ENCODE results near the gene UNC5C. TPM values are rescaled to one million over a fixed set of nuclear protein-coding genes. Genes with fewer than 3 reads are reported as not detected.

Gene UNC5C
- total and polyA plus RNA-seq, 5 donors from 2014 or later = 0.01 to 0.13 TPM; not detected in 3

GRCh38 chr4:95446173-95446572 is 102.6 kb downstream of the UNC5C start:
- ATAC-seq (ENCODE audit: low read depth in 2 of 2) = no peak

GRCh38 chr4:95445251-95445650 is 103.5 kb downstream of the UNC5C start:
- H3K36me3 Mint-ChIP-seq = no peaks in the 10 kb centered on the region
- H3K36me3 ChIP-seq (ENCODE audit: control insufficient read depth, insufficient read depth, low read length) = no peaks in the 10 kb centered on the region
- ATAC-seq (ENCODE audit: low read depth in 2 of 2) = no peak
- H3K4me1 ChIP-seq (ENCODE audit: control insufficient read depth, insufficient read depth, low read length, poor library complexity, severe bottlenecking) = no peaks in the 10 kb centered on the region
- no peak overlapping the region for H3K4me3 ChIP-seq (ENCODE audit: low read depth, low read length)
- DNase-seq = no peak
- no peaks in the 10 kb centered on the region for H3K9me3 ChIP-seq (ENCODE audit: control insufficient read depth in 2 of 2, low read length in 2 of 2)
- peaks cover 0 to 1% (median 0%) of the 10 kb centered on the region in 7 donors for H3K9me3 Mint-ChIP-seq
- no peak overlapping the region for H3K4me3 Mint-ChIP-seq
- H3K27ac ChIP-seq (ENCODE audit: insufficient read depth, low read length, poor library complexity, severe bottlenecking) = no peak overlapping the region
- no peaks in the 10 kb centered on the region for H3K27me3 Mint-ChIP-seq
- H3K27me3 ChIP-seq (ENCODE audit: control insufficient read depth, insufficient read depth, low read length) = no peaks in the 10 kb centered on the region
- H3K27ac Mint-ChIP-seq = no peak overlapping the region
- H3K4me1 Mint-ChIP-seq = no peaks in the 10 kb centered on the region

More at GRCh38 chr4:95446173-95446572, 102.6 kb downstream of the UNC5C start:
- H3K9me3 Mint-ChIP-seq = peaks cover 0 to 1% (median 0%) of the 10 kb centered on the region in 7 donors
- H3K36me3 Mint-ChIP-seq = no peaks in the 10 kb centered on the region
- no peaks in the 10 kb centered on the region for H3K4me1 ChIP-seq (ENCODE audit: control insufficient read depth, insufficient read depth, low read length, poor library complexity, severe bottlenecking)
- no peaks in the 10 kb centered on the region for H3K27me3 ChIP-seq (ENCODE audit: control insufficient read depth, insufficient read depth, low read length)
- H3K36me3 ChIP-seq (ENCODE audit: control insufficient read depth, insufficient read depth, low read length) = no peaks in the 10 kb centered on the region
- H3K9me3 ChIP-seq (ENCODE audit: control insufficient read depth in 2 of 2, low read length in 2 of 2) = no peaks in the 10 kb centered on the region
- no peaks in the 10 kb centered on the region for H3K4me1 Mint-ChIP-seq
- H3K27ac Mint-ChIP-seq = no peak overlapping the region
- no peak overlapping the region for H3K27ac ChIP-seq (ENCODE audit: insufficient read depth, low read length, poor library complexity, severe bottlenecking)
- DNase-seq = no peak
- H3K4me3 Mint-ChIP-seq = no peak overlapping the region
- H3K27me3 Mint-ChIP-seq = no peaks in the 10 kb centered on the region
- H3K4me3 ChIP-seq (ENCODE audit: low read depth, low read length) = no peak overlapping the region

DNA sequence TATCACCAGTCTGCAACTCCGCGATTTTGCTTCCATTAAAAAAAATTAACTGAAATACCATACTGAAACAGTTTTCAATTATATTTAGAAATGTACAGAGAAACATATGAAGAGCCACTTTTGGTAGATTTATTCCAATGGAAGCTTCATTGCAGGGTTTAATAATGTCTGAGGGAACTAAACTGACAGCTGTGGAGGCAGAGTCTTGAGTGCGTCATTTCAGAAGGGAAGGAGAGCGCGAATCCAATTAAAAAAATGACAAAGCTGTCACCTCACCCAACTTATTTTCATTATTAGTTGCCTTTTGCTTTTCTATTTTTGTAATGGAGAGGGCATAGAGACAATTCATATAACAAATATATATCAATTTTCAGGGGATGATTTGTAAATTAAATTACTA is 104.0 kb downstream of the UNC5C start:
- H3K4me3 Mint-ChIP-seq = no peak overlapping the region
- no peaks in the 10 kb centered on the region for H3K4me1 ChIP-seq (ENCODE audit: control insufficient read depth, insufficient read depth, low read length, poor library complexity, severe bottlenecking)
- no peaks in the 10 kb centered on the region for H3K36me3 ChIP-seq (ENCODE audit: control insufficient read depth, insufficient read depth, low read length)
- peaks cover 0 to 1% (median 0%) of the 10 kb centered on the region in 7 donors for H3K9me3 Mint-ChIP-seq
- no peak overlapping the region for H3K4me3 ChIP-seq (ENCODE audit: low read depth, low read length)
- H3K36me3 Mint-ChIP-seq = no peaks in the 10 kb centered on the region
- no peak overlapping the region for H3K27ac ChIP-seq (ENCODE audit: insufficient read depth, low read length, poor library complexity, severe bottlenecking)
- H3K27me3 ChIP-seq (ENCODE audit: control insufficient read depth, insufficient read depth, low read length) = no peaks in the 10 kb centered on the region
- no peak overlapping the region for H3K27ac Mint-ChIP-seq
- H3K27me3 Mint-ChIP-seq = no peaks in the 10 kb centered on the region
- no peaks in the 10 kb centered on the region for H3K9me3 ChIP-seq (ENCODE audit: control insufficient read depth in 2 of 2, low read length in 2 of 2)
- ATAC-seq (ENCODE audit: low read depth in 2 of 2) = no peak
- no peak for DNase-seq
- H3K4me1 Mint-ChIP-seq = no peaks in the 10 kb centered on the region

DNA sequence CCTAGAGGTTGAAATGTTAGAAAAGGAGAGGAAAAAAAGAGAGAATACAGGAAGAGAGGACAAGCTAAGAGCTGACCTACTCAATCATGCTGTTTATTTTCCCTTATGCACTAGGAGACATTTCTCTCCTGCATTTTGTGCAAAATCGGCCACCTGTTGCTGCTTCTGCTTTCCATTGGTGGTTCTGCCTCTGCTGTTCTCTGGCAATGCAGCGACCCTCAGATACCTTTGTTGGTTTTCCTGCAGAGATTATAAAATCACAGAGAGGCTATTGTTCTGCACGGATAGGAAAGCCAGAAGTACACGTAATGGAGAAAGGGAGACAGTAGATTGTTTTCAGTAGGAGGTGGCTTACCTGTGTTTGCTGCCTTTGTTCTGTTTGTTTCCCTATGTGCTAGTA is 108.9 kb downstream of the UNC5C start:
- DNase-seq = no peak
- no peak for ATAC-seq (ENCODE audit: low read depth in 2 of 2)
- no peaks in the 10 kb centered on the region for H3K9me3 ChIP-seq (ENCODE audit: control insufficient read depth in 2 of 2, low read length in 2 of 2)
- H3K27ac ChIP-seq (ENCODE audit: insufficient read depth, low read length, poor library complexity, severe bottlenecking) = no peak overlapping the region
- H3K4me1 Mint-ChIP-seq = no peaks in the 10 kb centered on the region
- H3K36me3 Mint-ChIP-seq = no peaks in the 10 kb centered on the region
- no peaks in the 10 kb centered on the region for H3K27me3 ChIP-seq (ENCODE audit: control insufficient read depth, insufficient read depth, low read length)
- H3K4me3 ChIP-seq (ENCODE audit: low read depth, low read length) = no peak overlapping the region
- no peak overlapping the region for H3K27ac Mint-ChIP-seq
- no peaks in the 10 kb centered on the region for H3K4me1 ChIP-seq (ENCODE audit: control insufficient read depth, insufficient read depth, low read length, poor library complexity, severe bottlenecking)
- no peaks in the 10 kb centered on the region for H3K36me3 ChIP-seq (ENCODE audit: control insufficient read depth, insufficient read depth, low read length)
- H3K4me3 Mint-ChIP-seq = no peak overlapping the region
- H3K27me3 Mint-ChIP-seq = no peaks in the 10 kb centered on the region
- H3K9me3 Mint-ChIP-seq = peaks cover 0 to 1% (median 0%) of the 10 kb centered on the region in 7 donors

- Mint-ChIP-seq H3K36me3 (no peaks in the 10 kb centered on the region), H3K27me3 (no peaks in the 10 kb centered on the region), H3K4me3 (no peak overlapping the region), H3K27ac (no peak overlapping the region), H3K9me3 (peaks cover 0 to 1% (median 0%) of the 10 kb centered on the region in 7 donors), H3K4me1 (no peaks in the 10 kb centered on the region)
- H3K4me1 ChIP-seq (ENCODE audit: control insufficient read depth, insufficient read depth, low read length, poor library complexity, severe bottlenecking) = no peaks in the 10 kb centered on the region
- no peak overlapping the region for H3K4me3 ChIP-seq (ENCODE audit: low read depth, low read length)
- no peaks in the 10 kb centered on the region for H3K9me3 ChIP-seq (ENCODE audit: control insufficient read depth in 2 of 2, low read length in 2 of 2)
- no peaks in the 10 kb centered on the region for H3K36me3 ChIP-seq (ENCODE audit: control insufficient read depth, insufficient read depth, low read length)
- no peak for ATAC-seq (ENCODE audit: low read depth in 2 of 2)
- H3K27ac ChIP-seq (ENCODE audit: insufficient read depth, low read length, poor library complexity, severe bottlenecking) = no peak overlapping the region
- no peaks in the 10 kb centered on the region for H3K27me3 ChIP-seq (ENCODE audit: control insufficient read depth, insufficient read depth, low read length)
- DNase-seq = no peak
These were observed 109.7 kb downstream of the UNC5C start for GRCh38 chr4:95439071-95439470.

- H3K36me3 ChIP-seq (ENCODE audit: control insufficient read depth, insufficient read depth, low read length) = no peaks in the 10 kb centered on the region
- H3K9me3 Mint-ChIP-seq = peaks cover 0 to 5% (median 0%) of the 10 kb centered on the region in 7 donors
- no peak overlapping the region for H3K4me3 Mint-ChIP-seq
- no peaks in the 10 kb centered on the region for H3K9me3 ChIP-seq (ENCODE audit: control insufficient read depth in 2 of 2, low read length in 2 of 2)
- no peaks in the 10 kb centered on the region for H3K27me3 ChIP-seq (ENCODE audit: control insufficient read depth, insufficient read depth, low read length)
- no peak overlapping the region for H3K27ac ChIP-seq (ENCODE audit: insufficient read depth, low read length, poor library complexity, severe bottlenecking)
- H3K27ac Mint-ChIP-seq = no peak overlapping the region
- no peaks in the 10 kb centered on the region for H3K36me3 Mint-ChIP-seq
- no peaks in the 10 kb centered on the region for H3K27me3 Mint-ChIP-seq
- no peaks in the 10 kb centered on the region for H3K4me1 Mint-ChIP-seq
- DNase-seq (no peak), ATAC-seq (ENCODE audit: low read depth in 2 of 2) (no peak)
- no peak overlapping the region for H3K4me3 ChIP-seq (ENCODE audit: low read depth, low read length)
- no peaks in the 10 kb centered on the region for H3K4me1 ChIP-seq (ENCODE audit: control insufficient read depth, insufficient read depth, low read length, poor library complexity, severe bottlenecking)
These were observed 116.3 kb downstream of the UNC5C start for GRCh38 chr4:95432466-95432865.

DNA sequence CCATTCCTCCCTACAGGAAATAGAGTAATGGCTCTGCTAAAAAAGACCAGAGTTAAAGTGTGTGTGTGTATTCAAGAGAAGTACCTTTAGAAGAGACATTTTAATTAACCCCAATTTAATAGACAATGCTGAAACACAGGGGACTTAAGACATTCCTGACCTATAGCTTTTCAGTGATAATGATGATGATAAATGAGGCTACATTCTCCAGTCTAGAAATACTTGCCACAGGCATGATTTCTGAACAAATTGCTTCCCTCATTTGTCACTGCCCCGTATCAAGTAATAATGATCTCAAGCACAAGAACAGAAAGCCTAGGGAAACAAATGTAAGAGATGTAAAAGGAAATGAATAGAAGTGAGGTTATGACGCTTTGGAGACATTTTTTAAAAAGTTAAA is 117.1 kb downstream of the UNC5C start:
- ATAC-seq (ENCODE audit: low read depth in 2 of 2) = no peak
- no peaks in the 10 kb centered on the region for H3K4me1 ChIP-seq (ENCODE audit: control insufficient read depth, insufficient read depth, low read length, poor library complexity, severe bottlenecking)

GRCh38 chr4:95429416-95429815 is 119.4 kb downstream of the UNC5C start:
- no peak overlapping the region for H3K4me3 ChIP-seq (ENCODE audit: low read depth, low read length)
- ATAC-seq (ENCODE audit: low read depth in 2 of 2) (no peak), DNase-seq (no peak)
- no peak overlapping the region for H3K27ac ChIP-seq (ENCODE audit: insufficient read depth, low read length, poor library complexity, severe bottlenecking)
- no peaks in the 10 kb centered on the region for H3K36me3 ChIP-seq (ENCODE audit: control insufficient read depth, insufficient read depth, low read length)
- no peaks in the 10 kb centered on the region for H3K27me3 ChIP-seq (ENCODE audit: control insufficient read depth, insufficient read depth, low read length)
- H3K4me1 ChIP-seq (ENCODE audit: control insufficient read depth, insufficient read depth, low read length, poor library complexity, severe bottlenecking) = no peaks in the 10 kb centered on the region
- H3K9me3 ChIP-seq (ENCODE audit: control insufficient read depth in 2 of 2, low read length in 2 of 2) = no peaks in the 10 kb centered on the region
- no peaks in the 10 kb centered on the region for H3K4me1 Mint-ChIP-seq
- no peak overlapping the region for H3K4me3 Mint-ChIP-seq
- H3K27me3 Mint-ChIP-seq = no peaks in the 10 kb centered on the region
- H3K27ac Mint-ChIP-seq = no peak overlapping the region
- no peaks in the 10 kb centered on the region for H3K36me3 Mint-ChIP-seq
- peaks cover 0 to 10% (median 0%) of the 10 kb centered on the region in 7 donors for H3K9me3 Mint-ChIP-seq

More for the DNA sequence above, 117.1 kb downstream of the UNC5C start:
- Histone ChIP-seq H3K4me3 (ENCODE audit: low read depth, low read length) (no peak overlapping the region), H3K9me3 (ENCODE audit: control insufficient read depth in 2 of 2, low read length in 2 of 2) (no peaks in the 10 kb centered on the region), H3K27me3 (ENCODE audit: control insufficient read depth, insufficient read depth, low read length) (no peaks in the 10 kb centered on the region), H3K36me3 (ENCODE audit: control insufficient read depth, insufficient read depth, low read length) (no peaks in the 10 kb centered on the region), H3K27ac (ENCODE audit: insufficient read depth, low read length, poor library complexity, severe bottlenecking) (no peak overlapping the region)
- no peak overlapping the region for H3K27ac Mint-ChIP-seq
- H3K36me3 Mint-ChIP-seq = no peaks in the 10 kb centered on the region
- no peak for DNase-seq
- no peaks in the 10 kb centered on the region for H3K27me3 Mint-ChIP-seq
- no peak overlapping the region for H3K4me3 Mint-ChIP-seq
- H3K9me3 Mint-ChIP-seq = peaks cover 0 to 5% (median 0%) of the 10 kb centered on the region in 7 donors
- no peaks in the 10 kb centered on the region for H3K4me1 Mint-ChIP-seq
